Measurements from ENCODE around the gene MCOLN1. TPM values are rescaled to one million over a fixed set of nuclear protein-coding genes. Genes with fewer than 3 reads are reported as not detected.

MCOLN1 gene
- polyA plus RNA-seq, 1 of the 3 experiments (the other 2 are of a cell fraction), result 28.4 TPM

- Histone ChIP-seq H3K4me1 (ENCODE audit: control insufficient read depth in 1 of 2, insufficient read depth in 2 of 2, low read depth in 1 of 2, low read length in 1 of 2) (no peaks in the 10 kb centered on the region; a peak in 1 of 4 replicates), H3K36me3 (replicated peaks in 1 of 2; ENCODE audit: control insufficient read depth in 1 of 2, insufficient read depth in 2 of 2, low read length in 1 of 2) (peaks cover 13 to 20% of the 10 kb centered on the region in 2 experiments), H3K79me2 (ENCODE audit: insufficient read depth) (no peaks in the 10 kb centered on the region), H3K9me2 (no peaks in the 10 kb centered on the region), H3F3A (replicated peaks; ENCODE audit: insufficient read depth) (no peaks in the 10 kb centered on the region), H3K4me2 (no peak overlapping the region), H3K9me3 (no peaks in the 10 kb centered on the region), H3K27ac (ENCODE audit: low read depth in 2 of 2, low read length in 1 of 2) (peak overlapping the region in 1 of 2 experiments; percentile 34; a peak in 1 of 4 replicates), H3K27me3 (ENCODE audit: insufficient read depth) (no peaks in the 10 kb centered on the region), H3K9ac (no peak overlapping the region), H2AFZ (ENCODE audit: low read depth) (no peak overlapping the region), H3K4me3 (ENCODE audit: low read depth in 2 of 2, low read length in 1 of 2) (peak overlapping the region in 1 of 2 experiments; percentile 32; a peak in 1 of 4 replicates), H4K20me1 (ENCODE audit: insufficient read depth) (no peaks in the 10 kb centered on the region)
- peak; percentile 98 for DNase-seq
- WGBS (ENCODE audit: low lambda C conversion rate), result 59% methylated on average over 22 of the region's 51 CpGs
- ChIA-PET POLR2A (interaction anchor here (1.5 kb wide), 1 partner anchor 16 kb away, joined by 4 read pairs; the partner anchor contains the start of gene PNPLA6), CTCF (interaction anchor here (1.0 to 3.2 kb wide), 2 partner anchors 17 to 130 kb away, joined by 4 to 18 read pairs; partner anchors contain the start of gene TRAPPC5)
- TF ChIP-seq CHD2 (IDR thresholded peaks at IDR 0.05; ENCODE audit: low read length, partially characterized antibody), result peak; percentile 95
- no peak for TF ChIP-seq ELF1 (IDR thresholded peaks at IDR 0.05)
Observed at GRCh38 chr19:7550987-7551761, 28.8 kb downstream of the MCOLN1 start.

DNA sequence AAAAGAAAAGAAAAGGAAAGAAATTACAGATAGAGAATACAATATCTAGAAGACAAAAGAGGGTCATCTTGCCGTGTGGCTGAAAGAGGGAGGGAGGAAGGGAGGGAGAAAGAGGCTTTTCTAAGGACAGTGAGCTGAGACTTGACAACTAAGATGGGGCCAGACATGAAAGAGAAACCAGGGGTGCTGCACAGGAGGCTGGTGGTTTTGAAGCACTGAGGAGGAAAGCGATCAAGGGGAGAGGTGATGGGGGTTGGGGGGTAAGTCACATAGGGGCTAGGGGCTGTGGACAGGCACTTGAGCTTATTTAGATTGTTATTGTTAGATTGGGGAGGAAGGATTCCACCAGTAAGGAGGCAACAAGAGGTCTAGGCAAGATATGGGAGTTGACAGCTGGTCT lies 30.4 kb downstream of the MCOLN1 start:
- Histone ChIP-seq H3K79me2 (ENCODE audit: insufficient read depth) (no peaks in the 10 kb centered on the region), H3K9ac (no peak overlapping the region), H3K27me3 (ENCODE audit: insufficient read depth) (no peaks in the 10 kb centered on the region), H3K36me3 (replicated peaks in 1 of 2; ENCODE audit: control insufficient read depth in 1 of 2, insufficient read depth in 2 of 2, low read length in 1 of 2) (peaks cover 21 to 31% of the 10 kb centered on the region in 2 experiments), H3K4me1 (ENCODE audit: control insufficient read depth in 1 of 2, insufficient read depth in 2 of 2, low read depth in 1 of 2, low read length in 1 of 2) (no peaks in the 10 kb centered on the region; a peak in 1 of 4 replicates), H3K4me3 (ENCODE audit: low read depth in 2 of 2, low read length in 1 of 2) (no peak overlapping the region), H3F3A (replicated peaks; ENCODE audit: insufficient read depth) (no peaks in the 10 kb centered on the region), H3K4me2 (no peak overlapping the region), H3K9me2 (no peaks in the 10 kb centered on the region), H4K20me1 (ENCODE audit: insufficient read depth) (no peaks in the 10 kb centered on the region), H3K27ac (ENCODE audit: low read depth in 2 of 2, low read length in 1 of 2) (no peak overlapping the region), H2AFZ (ENCODE audit: low read depth) (no peak overlapping the region), H3K9me3 (no peaks in the 10 kb centered on the region)
- TF ChIP-seq GABPA (IDR thresholded peaks at IDR 0.05; ENCODE audit: low read depth) (no peak), GATA2 (CRISPR knock-in tag; IDR thresholded peaks at IDR 0.05) (no peak), FOXJ3 (CRISPR knock-in tag; IDR thresholded peaks at IDR 0.05) (no peak), CTCF (IDR thresholded peaks at IDR 0.05) (no peak), EZH2phosphoT487 (IDR thresholded peaks at IDR 0.05; ENCODE audit: borderline replicate concordance, low read depth) (no peak), MXI1 (IDR thresholded peaks at IDR 0.05; ENCODE audit: low read depth, low read length) (no peak), RCOR1 (IDR thresholded peaks at IDR 0.05; ENCODE audit: low read length) (no peak), USF2 (IDR thresholded peaks at IDR 0.05; ENCODE audit: borderline replicate concordance, low read depth, low read length) (no peak), RAD21 (IDR thresholded peaks at IDR 0.05; ENCODE audit: low read length) (no peak), TAF1 (IDR thresholded peaks at IDR 0.05; ENCODE audit: borderline replicate concordance, low read depth, low read length) (no peak), SIN3A (IDR thresholded peaks at IDR 0.05; ENCODE audit: borderline replicate concordance, low read depth, low read length) (no peak), JUND (IDR thresholded peaks at IDR 0.05) (no peak), USF1 (IDR thresholded peaks at IDR 0.05; ENCODE audit: borderline replicate concordance, low read depth) (no peak), CHD2 (IDR thresholded peaks at IDR 0.05; ENCODE audit: low read length, partially characterized antibody) (no peak)
- TF ChIP-seq, protein P1, sequence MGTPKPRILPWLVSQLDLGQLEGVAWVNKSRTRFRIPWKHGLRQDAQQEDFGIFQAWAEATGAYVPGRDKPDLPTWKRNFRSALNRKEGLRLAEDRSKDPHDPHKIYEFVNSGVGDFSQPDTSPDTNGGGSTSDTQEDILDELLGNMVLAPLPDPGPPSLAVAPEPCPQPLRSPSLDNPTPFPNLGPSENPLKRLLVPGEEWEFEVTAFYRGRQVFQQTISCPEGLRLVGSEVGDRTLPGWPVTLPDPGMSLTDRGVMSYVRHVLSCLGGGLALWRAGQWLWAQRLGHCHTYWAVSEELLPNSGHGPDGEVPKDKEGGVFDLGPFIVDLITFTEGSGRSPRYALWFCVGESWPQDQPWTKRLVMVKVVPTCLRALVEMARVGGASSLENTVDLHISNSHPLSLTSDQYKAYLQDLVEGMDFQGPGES (IDR thresholded peaks at IDR 0.05; ENCODE audit: low read depth, low read length), result no peak
- TF ChIP-seq, protein P2, sequence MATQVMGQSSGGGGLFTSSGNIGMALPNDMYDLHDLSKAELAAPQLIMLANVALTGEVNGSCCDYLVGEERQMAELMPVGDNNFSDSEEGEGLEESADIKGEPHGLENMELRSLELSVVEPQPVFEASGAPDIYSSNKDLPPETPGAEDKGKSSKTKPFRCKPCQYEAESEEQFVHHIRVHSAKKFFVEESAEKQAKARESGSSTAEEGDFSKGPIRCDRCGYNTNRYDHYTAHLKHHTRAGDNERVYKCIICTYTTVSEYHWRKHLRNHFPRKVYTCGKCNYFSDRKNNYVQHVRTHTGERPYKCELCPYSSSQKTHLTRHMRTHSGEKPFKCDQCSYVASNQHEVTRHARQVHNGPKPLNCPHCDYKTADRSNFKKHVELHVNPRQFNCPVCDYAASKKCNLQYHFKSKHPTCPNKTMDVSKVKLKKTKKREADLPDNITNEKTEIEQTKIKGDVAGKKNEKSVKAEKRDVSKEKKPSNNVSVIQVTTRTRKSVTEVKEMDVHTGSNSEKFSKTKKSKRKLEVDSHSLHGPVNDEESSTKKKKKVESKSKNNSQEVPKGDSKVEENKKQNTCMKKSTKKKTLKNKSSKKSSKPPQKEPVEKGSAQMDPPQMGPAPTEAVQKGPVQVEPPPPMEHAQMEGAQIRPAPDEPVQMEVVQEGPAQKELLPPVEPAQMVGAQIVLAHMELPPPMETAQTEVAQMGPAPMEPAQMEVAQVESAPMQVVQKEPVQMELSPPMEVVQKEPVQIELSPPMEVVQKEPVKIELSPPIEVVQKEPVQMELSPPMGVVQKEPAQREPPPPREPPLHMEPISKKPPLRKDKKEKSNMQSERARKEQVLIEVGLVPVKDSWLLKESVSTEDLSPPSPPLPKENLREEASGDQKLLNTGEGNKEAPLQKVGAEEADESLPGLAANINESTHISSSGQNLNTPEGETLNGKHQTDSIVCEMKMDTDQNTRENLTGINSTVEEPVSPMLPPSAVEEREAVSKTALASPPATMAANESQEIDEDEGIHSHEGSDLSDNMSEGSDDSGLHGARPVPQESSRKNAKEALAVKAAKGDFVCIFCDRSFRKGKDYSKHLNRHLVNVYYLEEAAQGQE (IDR thresholded peaks at IDR 0.05; ENCODE audit: low read depth, low read length), result no peak
- CTCF ChIA-PET, result interaction anchor here (0.8 to 3.2 kb wide), 3 partner anchors 16 to 199 kb away, joined by 3 to 18 read pairs (median 14); partner anchors contain the start of gene TRAPPC5
- WGBS (ENCODE audit: low lambda C conversion rate), result 87% methylated on average over 2 of the region's 2 CpGs
- POLR2A ChIA-PET, result no interaction called here
- peak; percentile 15 for DNase-seq

Data from SK-N-SH (cell line).